Astrocyte of the spinal cord (primary cell): ENCODE measurements around the gene ITPKB.
"Not testable (repeated sequence)": the region's sequence is repeated elsewhere in the genome, so short reads cannot be mapped to it uniquely, and the experiment has no call there.

Source experiments
- DNase-seq: peaks from one replicate; pipeline ENCODE4 v3.0.0; 2011; ENCODE audit warnings: low read depth, low spot score
- H3K4me3 ChIP-seq: 2 replicates; pipeline ENCODE4 v1.5.1; 2011; ENCODE audit warnings: low read depth, mild to moderate bottlenecking, low read length, moderate library complexity
- CTCF ChIP-seq: IDR thresholded peaks from 2 replicates; pipeline ENCODE4 v1.5.1; 2012; ENCODE audit warnings: low read depth, mild to moderate bottlenecking, low read length, inconsistent platforms
- in situ Hi-C: cut with HindIII; loops from 2 replicates; pipeline ENCODE4 v1.10.0; 2017; ENCODE audit warnings: low sequenced_read_pairs

The ITPKB gene

GRCh38 chr1:226603858-226604559 is 135.1 kb downstream of the ITPKB start:
- in situ Hi-C loops, result no loop called here
- DNase-seq, result no peak
- no peak for TF ChIP-seq CTCF

GRCh38 chr1:226603022-226603857 is 135.8 kb downstream of the ITPKB start:
- H3K4me3 ChIP-seq, result no peak overlapping the region
- peak; percentile 13 for DNase-seq
- in situ Hi-C loops, result no loop called here
- no peak for TF ChIP-seq CTCF

More at GRCh38 chr1:226603858-226604559, 135.1 kb downstream of the ITPKB start:
- no peak overlapping the region for H3K4me3 ChIP-seq

- peak; percentile 2 for DNase-seq
- TF ChIP-seq CTCF, result no peak
- in situ Hi-C loops, result no loop called here
- no peak overlapping the region for H3K4me3 ChIP-seq
Observed at GRCh38 chr1:226602186-226603021, 136.7 kb downstream of the ITPKB start.

GRCh38 chr1:226601456-226601855 is 137.6 kb downstream of the ITPKB start:
- DNase-seq, result no peak
- no peak for TF ChIP-seq CTCF

GRCh38 chr1:226600254-226600653 is 138.8 kb downstream of the ITPKB start:
- no peak for TF ChIP-seq CTCF
- in situ Hi-C loops, result no loop called here
- no peak for DNase-seq
- H3K4me3 ChIP-seq, result no peak overlapping the region

More at GRCh38 chr1:226601456-226601855, 137.6 kb downstream of the ITPKB start:
- in situ Hi-C loops, result no loop called here
- no peak overlapping the region for H3K4me3 ChIP-seq

GRCh38 chr1:226599636-226600238 is 139.3 kb downstream of the ITPKB start:
- in situ Hi-C loops, result no loop called here
- no peak overlapping the region for H3K4me3 ChIP-seq
- no peak for TF ChIP-seq CTCF
- no peak for DNase-seq

- DNase-seq, in situ Hi-C loops, H3K4me3 ChIP-seq: not testable (repeated sequence)
Observed at GRCh38 chr1:226598955-226599354, 140.1 kb downstream of the ITPKB start.
